ENCODE results near the gene B3GALNT1.
A peak's percentile ranks its signal among the peaks of the same experiment; 100 is the strongest.
"Not testable (repeated sequence)": the region's sequence is repeated elsewhere in the genome, so short reads cannot be mapped to it uniquely, and the experiment has no call there.

B3GALNT1 gene

GRCh38 chr3:161042023-161042501 is 63.1 kb downstream of the B3GALNT1 start:
- in situ Hi-C loops (cut with HindIII; ENCODE audit: low pct_ligation_motif_present, low pct_unique_long_range_greater_than_20kb, low sequenced_read_pairs): no loop called here
- peak; percentile 26 for DNase-seq

- in situ Hi-C loops (cut with HindIII; ENCODE audit: low pct_ligation_motif_present, low pct_unique_long_range_greater_than_20kb, low sequenced_read_pairs): no loop called here
- no peak for DNase-seq
Observed at GRCh38 chr3:161038725-161039124, 66.4 kb downstream of the B3GALNT1 start.

- in situ Hi-C loops (cut with HindIII; ENCODE audit: low pct_ligation_motif_present, low pct_unique_long_range_greater_than_20kb, low sequenced_read_pairs): no loop called here
- no peak for DNase-seq
Observed at GRCh38 chr3:161035711-161036110, 69.4 kb downstream of the B3GALNT1 start.

GRCh38 chr3:161034913-161035550 is 70.1 kb downstream of the B3GALNT1 start:
- in situ Hi-C loops (cut with HindIII; ENCODE audit: low pct_ligation_motif_present, low pct_unique_long_range_greater_than_20kb, low sequenced_read_pairs); DNase-seq: not testable (repeated sequence)

All from ACHN (cell line).